ENCODE measurements around the gene TXN2. TPM values are rescaled to one million over a fixed set of nuclear protein-coding genes. Genes with fewer than 3 reads are reported as not detected.
"Not testable (repeated sequence)": the region's sequence is repeated elsewhere in the genome, so short reads cannot be mapped to it uniquely, and the experiment has no call there.

TXN2 gene
- total RNA-seq, 1 donor from 2014 or later: 16.2 TPM

GRCh38 chr22:36452250-36452977 lies 29.0 kb downstream of the TXN2 start:
- Histone ChIP-seq H3K27ac (peak overlapping the region; percentile 94 to 98), H3K36me3 (no peaks in the 10 kb centered on the region), H3K27me3 (no peaks in the 10 kb centered on the region), H3K4me3 (no peak overlapping the region), H3K9me3 (no peaks in the 10 kb centered on the region), H3K4me1 (peaks cover 24 to 32% of the 10 kb centered on the region in 2 donors)
- intact Hi-C loops (cut with DNase I): no loop called here
- no peak for TF ChIP-seq CTCF (IDR thresholded peaks at IDR 0.05)
- no peak for DNase-seq (ENCODE audit: low spot score in 2 of 2)

- not testable (repeated sequence) for H3K9me3 ChIP-seq; H3K27me3 ChIP-seq; H3K4me3 ChIP-seq; DNase-seq (ENCODE audit: low spot score in 2 of 2); H3K36me3 ChIP-seq
- intact Hi-C loops (cut with DNase I): loop anchor here (1.0 kb wide), 1 partner anchor 63 kb away; no protein-coding TSS in a partner anchor
- peaks cover 22 to 30% of the 10 kb centered on the region in 2 donors for H3K4me1 ChIP-seq
- peak overlapping the region; percentile 94 to 98 for H3K27ac ChIP-seq
These were observed 30.5 kb downstream of the TXN2 start for GRCh38 chr22:36450923-36451322.

GRCh38 chr22:36449596-36450175 lies 31.8 kb downstream of the TXN2 start:
- Histone ChIP-seq H3K4me1 (peaks cover 16 to 23% of the 10 kb centered on the region in 2 donors), H3K27ac (peak overlapping the region; percentile 60 to 94)
- intact Hi-C loops (cut with DNase I): no loop called here

DNA sequence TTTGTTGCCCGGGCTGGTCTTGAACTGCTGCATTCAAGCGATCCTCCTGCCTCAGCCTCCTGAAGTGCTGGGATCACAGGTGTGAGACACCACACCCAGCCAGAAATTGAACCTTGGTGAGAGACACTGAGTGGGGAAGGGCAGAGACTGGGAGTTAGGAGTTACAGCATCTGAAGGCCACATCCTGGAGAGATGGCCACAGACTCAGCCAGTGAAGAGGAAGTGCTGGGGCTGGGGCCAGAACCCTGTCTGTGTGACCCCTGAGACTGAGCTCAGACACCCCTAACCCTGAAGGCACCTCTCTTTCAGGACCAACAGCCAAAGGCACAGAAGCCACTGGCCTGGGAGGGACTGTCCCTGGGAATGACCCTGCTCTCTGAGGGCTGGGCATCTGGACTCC lies 33.8 kb downstream of the TXN2 start:
- peaks cover 13 to 14% of the 10 kb centered on the region in 2 donors for H3K4me1 ChIP-seq
- no peak overlapping the region for H3K4me3 ChIP-seq
- no peaks in the 10 kb centered on the region for H3K36me3 ChIP-seq
- no peaks in the 10 kb centered on the region for H3K27me3 ChIP-seq
- H3K27ac ChIP-seq: no peak overlapping the region
- no peak for TF ChIP-seq CTCF (IDR thresholded peaks at IDR 0.05)
- no peaks in the 10 kb centered on the region for H3K9me3 ChIP-seq
- DNase-seq (ENCODE audit: low spot score in 2 of 2): no peak
- intact Hi-C loops (cut with DNase I): no loop called here

More at GRCh38 chr22:36449596-36450175, 31.8 kb downstream of the TXN2 start:
- H3K27me3 ChIP-seq: no peaks in the 10 kb centered on the region
- no peaks in the 10 kb centered on the region for H3K36me3 ChIP-seq
- no peaks in the 10 kb centered on the region for H3K9me3 ChIP-seq
- TF ChIP-seq CTCF (IDR thresholded peaks at IDR 0.05): no peak
- no peak overlapping the region for H3K4me3 ChIP-seq
- DNase-seq (ENCODE audit: low spot score in 2 of 2): no peak

GRCh38 chr22:36445158-36445668 lies 36.2 kb downstream of the TXN2 start:
- intact Hi-C loops (cut with DNase I): no loop called here
- no peaks in the 10 kb centered on the region for H3K9me3 ChIP-seq
- peak overlapping the region in 1 of 2 donors; percentile 30 for H3K27ac ChIP-seq
- H3K4me1 ChIP-seq: no peaks in the 10 kb centered on the region
- no peaks in the 10 kb centered on the region for H3K27me3 ChIP-seq
- no peaks in the 10 kb centered on the region for H3K36me3 ChIP-seq
- no peak for TF ChIP-seq CTCF (IDR thresholded peaks at IDR 0.05)
- no peak overlapping the region for H3K4me3 ChIP-seq
- DNase-seq (ENCODE audit: low spot score in 2 of 2): no peak

DNA sequence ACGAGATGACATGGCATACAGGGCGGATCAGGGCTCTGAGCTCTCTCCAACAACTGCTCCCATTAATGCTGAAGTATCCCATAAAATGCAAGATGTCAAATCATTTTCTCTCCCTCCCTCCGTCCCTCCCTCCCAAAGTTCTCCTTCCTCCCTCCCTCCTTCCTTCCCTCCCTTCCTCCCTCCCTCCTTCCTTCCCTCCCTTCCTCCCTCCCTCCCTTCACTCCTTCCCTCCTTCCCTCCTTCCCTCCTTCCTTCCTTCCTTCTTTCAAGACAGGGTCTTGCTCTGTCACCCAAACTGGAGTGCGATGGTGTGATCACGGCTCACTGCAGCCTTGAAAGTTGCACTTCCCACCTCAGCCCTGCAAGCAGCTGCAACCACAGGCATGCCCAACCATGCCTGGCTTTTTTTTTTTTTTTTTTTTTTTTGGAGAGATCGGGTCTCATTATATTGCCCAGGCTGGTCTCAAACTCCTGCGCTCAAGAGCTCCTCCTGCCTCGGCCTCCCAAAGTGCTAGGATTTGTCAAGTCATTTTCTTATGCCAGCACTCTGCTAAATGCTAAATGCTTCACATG lies 38.2 kb downstream of the TXN2 start:
- Histone ChIP-seq H3K4me3 (no peak overlapping the region), H3K36me3 (no peaks in the 10 kb centered on the region), H3K4me1 (peaks cover 0 to 4% of the 10 kb centered on the region in 2 donors), H3K27ac (no peak overlapping the region), H3K27me3 (no peaks in the 10 kb centered on the region), H3K9me3 (no peaks in the 10 kb centered on the region)
- intact Hi-C loops (cut with DNase I): no loop called here
- no peak for TF ChIP-seq CTCF (IDR thresholded peaks at IDR 0.05)
- DNase-seq (ENCODE audit: low spot score in 2 of 2): no peak

Measured in ascending aorta (tissue), 2 donors.